Erythroblast (primary cell): Measurements from ENCODE around the gene CBLL2.

Experiments
- GATA1 ChIP-seq: IDR thresholded peaks from 2 replicates; pipeline ENCODE4 v1.6.1; 2011; ENCODE audit warnings: low read depth, mild to moderate bottlenecking, control low read depth, low read length, moderate library complexity
- POLR2A ChIP-seq: IDR thresholded peaks from 2 replicates; pipeline ENCODE4 v1.6.1; 2011; ENCODE audit warnings: mild to moderate bottlenecking, low read length

DNA sequence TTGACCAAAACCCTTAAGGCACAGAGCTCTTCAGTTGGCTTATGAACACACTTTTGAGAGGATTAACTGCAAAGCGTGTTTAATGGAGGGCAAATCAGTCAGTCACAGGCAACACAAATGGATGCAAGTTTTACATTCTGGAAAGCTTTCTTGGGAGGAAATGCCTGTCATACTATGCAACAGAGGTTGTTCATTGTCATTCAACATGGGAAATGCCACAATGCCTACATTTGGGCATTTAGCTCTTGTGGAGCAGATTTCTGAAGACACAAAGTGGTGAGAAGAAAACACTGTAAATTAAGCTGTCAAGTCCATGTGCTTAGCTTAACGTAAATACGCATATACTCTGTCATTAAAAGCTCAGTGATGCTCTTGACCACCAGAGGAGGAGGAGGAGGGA, 41.1 kb downstream of the CBLL2 start:
- TF ChIP-seq POLR2A (no peak), GATA1 (no peak)
